Central memory CD8-positive, alpha-beta T cell (primary cell): ENCODE measurements around the gene BET1.

ENCODE experiments used
- ATAC-seq: fragments of 150-1000 bp; cut with Tn5 transposase; replicated peaks from 2 replicates; pipeline ENCODE4 v1.10.0; 2022; ENCODE audit warnings: mild to moderate bottlenecking, moderate FRiP score, moderate number of reproducible peaks; ENCODE audit not compliant: poor library complexity, severe bottlenecking; ENCODE audit errors: extremely low read depth
- DNase-seq, 2 donors: peaks; one replicate each; pipeline ENCODE4 v3.0.0; 2021; ENCODE audit warnings: low spot score in 2 of 2
- H3K27ac Mint-ChIP-seq: one replicate; pipeline ENCODE4 v1.8.0; 2022; ENCODE audit warnings: low read depth, mild to moderate bottlenecking, moderate library complexity, mixed read lengths
- H3K27me3 Mint-ChIP-seq: one replicate; pipeline ENCODE4 v1.8.0; 2022; ENCODE audit warnings: mixed read lengths
- H3K36me3 Mint-ChIP-seq: one replicate; pipeline ENCODE4 v1.8.0; 2022; ENCODE audit warnings: mild to moderate bottlenecking, moderate library complexity, mixed read lengths; ENCODE audit not compliant: insufficient read depth
- H3K4me1 Mint-ChIP-seq: one replicate; pipeline ENCODE4 v1.8.0; 2022; ENCODE audit warnings: mixed read lengths
- H3K4me3 Mint-ChIP-seq: one replicate; pipeline ENCODE4 v1.8.0; 2022; ENCODE audit warnings: mild to moderate bottlenecking, moderate library complexity, mixed read lengths
- H3K9me3 Mint-ChIP-seq: one replicate; pipeline ENCODE4 v1.8.0; 2022; ENCODE audit warnings: mixed read lengths

BET1 gene

DNA sequence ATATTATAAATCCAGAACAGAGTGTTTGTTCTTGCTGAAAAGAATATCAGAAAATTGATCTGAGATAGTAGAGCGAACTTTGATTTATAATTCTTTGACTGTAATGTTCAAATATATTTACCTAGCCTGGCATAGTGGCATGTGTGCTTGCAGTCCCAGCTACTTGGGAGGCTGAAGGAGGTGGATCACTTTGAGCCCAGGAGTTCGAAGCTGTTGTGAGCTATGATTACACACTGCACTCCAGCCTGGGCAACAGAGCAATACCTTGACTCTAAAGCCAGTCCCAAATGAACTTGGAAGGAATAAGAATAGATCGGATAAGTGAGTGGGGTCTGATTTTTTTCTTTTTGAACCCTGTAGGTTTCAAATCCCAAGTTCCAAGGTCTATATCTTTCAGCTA lies 59.1 kb downstream of the BET1 start:
- Mint-ChIP-seq H3K4me3 (no peak overlapping the region), H3K27ac (no peak overlapping the region), H3K9me3 (no peaks in the 10 kb centered on the region), H3K27me3 (no peaks in the 10 kb centered on the region), H3K4me1 (no peaks in the 10 kb centered on the region), H3K36me3 (no peaks in the 10 kb centered on the region)
- DNase-seq, result no peak
- no peak for ATAC-seq

DNA sequence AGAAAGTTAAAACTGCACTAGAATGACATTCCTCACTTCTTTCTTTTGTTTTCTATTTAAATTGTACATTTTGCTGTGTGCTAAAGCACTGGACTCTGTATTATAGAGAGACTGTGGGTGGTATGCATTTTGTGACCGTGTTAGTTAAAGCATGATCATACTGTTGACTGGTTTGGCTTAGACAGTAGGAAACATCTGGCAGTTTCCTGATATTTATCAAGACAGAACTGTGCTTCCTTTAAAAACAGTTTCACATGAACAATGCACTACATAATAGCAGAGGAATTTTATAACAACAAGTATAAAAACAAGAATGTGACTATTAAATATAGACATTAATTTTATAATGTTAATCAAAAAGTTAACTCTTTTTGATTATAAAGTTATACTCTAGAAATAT lies 59.5 kb downstream of the BET1 start:
- Mint-ChIP-seq H3K4me1 (no peaks in the 10 kb centered on the region), H3K27ac (no peak overlapping the region), H3K27me3 (no peaks in the 10 kb centered on the region), H3K36me3 (no peaks in the 10 kb centered on the region), H3K4me3 (no peak overlapping the region), H3K9me3 (no peaks in the 10 kb centered on the region)
- DNase-seq (no peak), ATAC-seq (no peak)

DNA sequence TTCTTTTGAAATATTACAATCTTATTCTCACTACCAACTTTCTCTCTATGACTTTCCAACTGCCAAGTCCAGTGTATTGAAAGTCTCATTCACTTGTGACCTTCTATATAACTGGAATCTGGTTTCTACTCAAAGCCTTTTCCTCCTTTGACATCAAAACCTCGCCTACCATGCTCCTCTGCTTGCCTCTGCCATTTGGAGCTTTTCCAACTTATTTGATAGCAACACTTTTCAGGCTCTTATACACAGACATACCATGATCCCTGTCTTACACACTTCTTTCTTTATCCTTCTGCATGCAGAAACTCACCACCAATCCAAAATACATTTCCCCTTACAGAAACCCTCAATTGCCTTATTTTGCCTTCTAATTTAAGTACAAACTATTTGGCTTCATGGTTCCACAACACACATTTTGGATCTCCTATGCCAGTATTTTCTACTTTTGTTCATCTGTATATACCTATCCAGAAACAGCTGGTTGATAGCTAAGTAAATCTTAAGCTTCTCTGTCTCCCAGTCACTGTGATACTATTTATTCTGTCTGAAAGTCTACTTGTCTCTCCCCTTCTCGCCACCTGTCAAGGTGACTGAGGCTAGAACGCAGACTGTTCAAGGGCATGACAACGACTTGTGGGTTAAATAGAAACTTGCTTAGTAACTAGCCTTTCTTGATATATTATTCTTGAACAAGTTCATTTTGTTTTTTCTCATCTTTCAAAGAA lies 60.2 kb downstream of the BET1 start:
- Mint-ChIP-seq H3K27me3 (no peaks in the 10 kb centered on the region), H3K9me3 (no peaks in the 10 kb centered on the region), H3K4me3 (no peak overlapping the region), H3K36me3 (no peaks in the 10 kb centered on the region), H3K27ac (no peak overlapping the region), H3K4me1 (no peaks in the 10 kb centered on the region)
- DNase-seq, result no peak
- no peak for ATAC-seq
